Panc1 (cell line): ENCODE measurements around the gene SND1. TPM values are rescaled to one million over a fixed set of nuclear protein-coding genes. Genes with fewer than 3 reads are reported as not detected.

Source experiments
- ATAC-seq: fragments of 200-7000 bp; cut with Tn5 transposase; 2 replicates; pipeline ENCODE4 v1.9.1; 2020; ENCODE audit warnings: mild to moderate bottlenecking, moderate library complexity
- BruUV-seq: library from RNA; stranded (reverse); fragments of 400-500 nt; replicated peaks from 2 replicates; lab custom pipeline; 2021; lab: Mats Ljungman, UMichigan
- CTCF ChIA-PET: fragments of 300-600 bp; sonication (Branson Sonifier 250); formaldehyde crosslinking; loops from one replicate; lab custom pipeline; 2022; ENCODE audit warnings: antibody characterized with exemption; lab: Charles Lee
- POLR2A ChIA-PET: fragments of 300-600 bp; sonication (Branson Sonifier 250); formaldehyde crosslinking; loops from one replicate; lab custom pipeline; 2022; ENCODE audit warnings: antibody characterized with exemption; lab: Charles Lee
- DNase-seq: peaks from one replicate; pipeline ENCODE4 v3.0.0-alpha.2; 2010; ENCODE audit warnings: low read depth, low spot score
- H3K27ac ChIP-seq: 2 replicates; pipeline ENCODE4 v1.5.1; 2011; ENCODE audit warnings: mild to moderate bottlenecking, low read length, inconsistent platforms
- H3K27me3 ChIP-seq: fragments of 200-500 bp; sonication (Bioruptor generic); 2 replicates; pipeline ENCODE4 v1.6.0; 2014; ENCODE audit warnings: low read length, inconsistent platforms; ENCODE audit not compliant: control insufficient read depth, insufficient read depth
- H3K36me3 ChIP-seq: fragments of 200-500 bp; sonication (Bioruptor generic); 2 replicates; pipeline ENCODE4 v1.5.1; 2014; ENCODE audit warnings: inconsistent platforms, mild to moderate bottlenecking, low read length, moderate library complexity; ENCODE audit not compliant: control insufficient read depth, insufficient read depth
- H3K4me1 ChIP-seq: 2 replicates; pipeline ENCODE4 v1.5.1; 2011; ENCODE audit warnings: inconsistent platforms, mild to moderate bottlenecking, low read length, moderate library complexity; ENCODE audit not compliant: control insufficient read depth, insufficient read depth
- H3K4me3 ChIP-seq, 2 experiments: 2 replicates each; pipeline ENCODE4 v1.5.1; 2011 to 2012; ENCODE audit warnings: low read depth in 2 of 2, low read length in 2 of 2, mild to moderate bottlenecking in 2 of 2, inconsistent platforms in 1 of 2, moderate library complexity in 1 of 2
- H3K9me3 ChIP-seq: fragments of 200-500 bp; sonication (Bioruptor generic); 2 replicates; pipeline ENCODE4 v1.5.1; 2014; ENCODE audit warnings: low read depth, mild to moderate bottlenecking, inconsistent platforms, low read length, moderate library complexity; ENCODE audit not compliant: control insufficient read depth, insufficient read depth
- POLR2AphosphoS5 ChIP-seq: IDR thresholded peaks from 2 replicates; pipeline ENCODE4 v1.6.1; 2012; ENCODE audit warnings: mild to moderate bottlenecking, low read depth, low read length, moderate library complexity
- SIN3A ChIP-seq: IDR thresholded peaks from 2 replicates; pipeline ENCODE4 v1.6.1; 2012; ENCODE audit warnings: low read depth, mild to moderate bottlenecking, low read length, moderate library complexity, borderline replicate concordance; ENCODE audit not compliant: insufficient read depth
- TCF7L2 ChIP-seq: IDR thresholded peaks from 2 replicates; pipeline ENCODE4 v1.6.1; 2011; ENCODE audit warnings: mild to moderate bottlenecking, low read depth, low read length, inconsistent platforms
- in situ Hi-C: cut with HindIII; loops from 2 replicates; pipeline ENCODE4 v1.10.0; 2016; ENCODE audit warnings: low sequenced_read_pairs, low pct_unique_long_range_greater_than_20kb
- intact Hi-C: fragments of 100-400 bp; cut with micrococcal nuclease; formaldehyde crosslinking; loops from one replicate; pipeline ENCODE4 v1.10.0; 2022; ENCODE audit not compliant: unreplicated experiment
- total RNA-seq: library from RNA; stranded (reverse); gene quantifications from one replicate; pipeline ENCODE4 v1.2.1, GENCODE V29; 2021; ENCODE audit not compliant: unreplicated experiment
- TF ChIP-seq, protein P1 (sequence below): fragments of 450-650 bp; IDR thresholded peaks from 2 replicates; pipeline ENCODE4 v1.5.1; 2017; ENCODE audit warnings: mild to moderate bottlenecking
- TF ChIP-seq, protein P2 (sequence below), 2 experiments: IDR thresholded peaks; 2 replicates each; pipeline ENCODE4 v1.6.1; 2011 to 2012; ENCODE audit warnings: low read depth in 2 of 2, control low read depth in 1 of 2, low read length in 1 of 2, mild to moderate bottlenecking in 1 of 2, moderate library complexity in 1 of 2; ENCODE audit not compliant: insufficient read depth in 1 of 2

Gene SND1
- total RNA-seq, 1 experiment from 2014 or later: 176 TPM

DNA sequence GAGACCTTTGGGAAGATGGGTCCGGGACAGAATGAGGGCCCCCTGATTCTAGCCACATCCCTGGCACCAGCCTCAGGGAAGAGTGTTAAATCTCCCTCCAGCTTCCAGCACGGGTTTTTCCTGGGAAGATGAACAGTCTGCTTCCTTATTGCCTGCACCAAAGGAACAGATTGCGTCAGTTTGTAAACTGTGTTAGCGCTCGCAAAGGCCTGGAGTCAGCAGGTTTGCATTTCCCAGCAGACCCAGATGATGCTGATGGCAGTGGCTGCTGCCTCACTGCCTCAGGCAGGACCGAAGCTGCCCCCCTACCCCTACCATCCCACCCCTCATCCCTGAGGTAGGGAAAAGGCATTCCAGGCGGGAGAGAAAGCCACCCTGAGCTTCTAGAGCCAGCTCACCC, 413.9 kb downstream of the SND1 start:
- CTCF ChIA-PET: no interaction called here
- POLR2A ChIA-PET: interaction anchor here (0.6 kb wide), 1 partner anchor 114 kb away, joined by 8 read pairs; no protein-coding TSS in a partner anchor
- Histone ChIP-seq H3K36me3 (no peaks in the 10 kb centered on the region), H3K27me3 (no peaks in the 10 kb centered on the region), H3K27ac (no peak overlapping the region), H3K9me3 (no peaks in the 10 kb centered on the region), H3K4me1 (no peaks in the 10 kb centered on the region), H3K4me3 (no peak overlapping the region)
- ATAC-seq (no peak), DNase-seq (no peak)
- TF ChIP-seq, protein P1, sequence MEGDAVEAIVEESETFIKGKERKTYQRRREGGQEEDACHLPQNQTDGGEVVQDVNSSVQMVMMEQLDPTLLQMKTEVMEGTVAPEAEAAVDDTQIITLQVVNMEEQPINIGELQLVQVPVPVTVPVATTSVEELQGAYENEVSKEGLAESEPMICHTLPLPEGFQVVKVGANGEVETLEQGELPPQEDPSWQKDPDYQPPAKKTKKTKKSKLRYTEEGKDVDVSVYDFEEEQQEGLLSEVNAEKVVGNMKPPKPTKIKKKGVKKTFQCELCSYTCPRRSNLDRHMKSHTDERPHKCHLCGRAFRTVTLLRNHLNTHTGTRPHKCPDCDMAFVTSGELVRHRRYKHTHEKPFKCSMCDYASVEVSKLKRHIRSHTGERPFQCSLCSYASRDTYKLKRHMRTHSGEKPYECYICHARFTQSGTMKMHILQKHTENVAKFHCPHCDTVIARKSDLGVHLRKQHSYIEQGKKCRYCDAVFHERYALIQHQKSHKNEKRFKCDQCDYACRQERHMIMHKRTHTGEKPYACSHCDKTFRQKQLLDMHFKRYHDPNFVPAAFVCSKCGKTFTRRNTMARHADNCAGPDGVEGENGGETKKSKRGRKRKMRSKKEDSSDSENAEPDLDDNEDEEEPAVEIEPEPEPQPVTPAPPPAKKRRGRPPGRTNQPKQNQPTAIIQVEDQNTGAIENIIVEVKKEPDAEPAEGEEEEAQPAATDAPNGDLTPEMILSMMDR: no peak
- TF ChIP-seq, protein P2, sequence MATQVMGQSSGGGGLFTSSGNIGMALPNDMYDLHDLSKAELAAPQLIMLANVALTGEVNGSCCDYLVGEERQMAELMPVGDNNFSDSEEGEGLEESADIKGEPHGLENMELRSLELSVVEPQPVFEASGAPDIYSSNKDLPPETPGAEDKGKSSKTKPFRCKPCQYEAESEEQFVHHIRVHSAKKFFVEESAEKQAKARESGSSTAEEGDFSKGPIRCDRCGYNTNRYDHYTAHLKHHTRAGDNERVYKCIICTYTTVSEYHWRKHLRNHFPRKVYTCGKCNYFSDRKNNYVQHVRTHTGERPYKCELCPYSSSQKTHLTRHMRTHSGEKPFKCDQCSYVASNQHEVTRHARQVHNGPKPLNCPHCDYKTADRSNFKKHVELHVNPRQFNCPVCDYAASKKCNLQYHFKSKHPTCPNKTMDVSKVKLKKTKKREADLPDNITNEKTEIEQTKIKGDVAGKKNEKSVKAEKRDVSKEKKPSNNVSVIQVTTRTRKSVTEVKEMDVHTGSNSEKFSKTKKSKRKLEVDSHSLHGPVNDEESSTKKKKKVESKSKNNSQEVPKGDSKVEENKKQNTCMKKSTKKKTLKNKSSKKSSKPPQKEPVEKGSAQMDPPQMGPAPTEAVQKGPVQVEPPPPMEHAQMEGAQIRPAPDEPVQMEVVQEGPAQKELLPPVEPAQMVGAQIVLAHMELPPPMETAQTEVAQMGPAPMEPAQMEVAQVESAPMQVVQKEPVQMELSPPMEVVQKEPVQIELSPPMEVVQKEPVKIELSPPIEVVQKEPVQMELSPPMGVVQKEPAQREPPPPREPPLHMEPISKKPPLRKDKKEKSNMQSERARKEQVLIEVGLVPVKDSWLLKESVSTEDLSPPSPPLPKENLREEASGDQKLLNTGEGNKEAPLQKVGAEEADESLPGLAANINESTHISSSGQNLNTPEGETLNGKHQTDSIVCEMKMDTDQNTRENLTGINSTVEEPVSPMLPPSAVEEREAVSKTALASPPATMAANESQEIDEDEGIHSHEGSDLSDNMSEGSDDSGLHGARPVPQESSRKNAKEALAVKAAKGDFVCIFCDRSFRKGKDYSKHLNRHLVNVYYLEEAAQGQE (IDR thresholded peaks at IDR 0.05; ENCODE audit: insufficient read depth in 1 of 2, low read depth in 2 of 2, low read length in 1 of 2): no peak
- TF ChIP-seq POLR2AphosphoS5: no peak
- TF ChIP-seq TCF7L2: no peak
- TF ChIP-seq SIN3A: no peak
- in situ Hi-C loops: no loop called here
- intact Hi-C loops: no loop called here
- BruUV-seq: no TSS peak

DNA sequence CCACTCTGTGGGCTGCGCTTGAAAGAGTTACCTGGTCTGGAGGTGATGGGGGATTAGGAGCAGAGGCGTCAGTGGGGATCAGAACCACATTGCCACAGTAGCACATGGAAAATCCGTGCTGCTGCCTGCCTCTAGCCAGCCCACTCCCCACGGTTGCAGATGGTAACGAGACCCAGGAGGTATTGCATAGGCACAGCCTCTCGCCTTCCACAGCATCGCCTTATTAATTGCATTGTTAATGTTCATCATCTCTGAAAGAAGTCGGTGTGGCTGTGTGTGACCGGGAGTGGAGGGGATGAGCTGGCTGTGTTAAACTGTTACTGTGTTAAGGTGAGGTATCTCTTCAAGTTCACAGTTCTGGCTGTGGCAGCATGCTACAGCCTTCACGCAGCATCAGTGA, 414.4 kb downstream of the SND1 start:
- POLR2A ChIA-PET: no interaction called here
- H3K36me3 ChIP-seq: no peaks in the 10 kb centered on the region
- in situ Hi-C loops: no loop called here
- no peak overlapping the region for H3K27ac ChIP-seq
- H3K27me3 ChIP-seq: no peaks in the 10 kb centered on the region
- DNase-seq (no peak), ATAC-seq (no peak)
- no peaks in the 10 kb centered on the region for H3K4me1 ChIP-seq
- no TSS peak for BruUV-seq
- H3K9me3 ChIP-seq: no peaks in the 10 kb centered on the region
- CTCF ChIA-PET: no interaction called here
- H3K4me3 ChIP-seq: no peak overlapping the region
- intact Hi-C loops: no loop called here
- TF ChIP-seq, protein P2 (IDR thresholded peaks at IDR 0.05; ENCODE audit: insufficient read depth in 1 of 2, low read depth in 2 of 2, low read length in 1 of 2): no peak
- TF ChIP-seq POLR2AphosphoS5: no peak
- TF ChIP-seq SIN3A: no peak
- TF ChIP-seq, protein P1: no peak
